Endothelial cell of umbilical vein (primary cell): ENCODE results near the gene TMCC3. TPM values are rescaled to one million over a fixed set of nuclear protein-coding genes. Genes with fewer than 3 reads are reported as not detected.
A peak's percentile ranks its signal among the peaks of the same experiment; 100 is the strongest.

Experiments
- BruUV-seq: library from RNA; stranded (reverse); fragments of 400-500 nt; replicated peaks from 2 replicates; lab custom pipeline; 2021; lab: Mats Ljungman, UMichigan
- CTCF ChIA-PET: fragments of 300-600, 350-600 bp; sonication (Branson Sonifier 250); formaldehyde crosslinking; loops from one replicate; lab custom pipeline; 2021; ENCODE audit warnings: antibody characterized with exemption, inconsistent platforms; lab: Charles Lee
- POLR2A ChIA-PET: fragments of 300-600, 350-600 bp; sonication (Branson Sonifier 250); formaldehyde crosslinking; loops from one replicate; lab custom pipeline; 2021; ENCODE audit warnings: antibody characterized with exemption, inconsistent platforms; lab: Charles Lee
- DNase-seq: peaks from one replicate; pipeline ENCODE4 v3.0.0-alpha.2; 2011; ENCODE audit warnings: low read depth, low spot score
- FAIRE-seq: peaks from 2 replicates; lab custom pipeline; 2011; peaks lifted over from hg19 to GRCh38; lab: Jason Lieb, UNC
- H2AFZ ChIP-seq: 2 replicates; pipeline ENCODE4 v1.6.0; 2012; ENCODE audit warnings: low read depth, low read length, control low read depth, inconsistent platforms
- H3K27ac ChIP-seq: 2 replicates; pipeline ENCODE4 v1.5.1; 2011; ENCODE audit warnings: low read depth, mild to moderate bottlenecking, control low read depth, low read length, moderate library complexity; ENCODE audit not compliant: insufficient read depth
- H3K27me3 ChIP-seq, 2 experiments: 2 replicates each; pipeline versions ENCODE4 v1.6.0 to v1.6.1; 2011; ENCODE audit warnings: low read length in 2 of 2, mixed read lengths in 1 of 2; ENCODE audit not compliant: control insufficient read depth in 2 of 2, insufficient read depth in 2 of 2
- H3K36me3 ChIP-seq, 2 experiments: 2 replicates in 1 of 2; 3 replicates in 1 of 2; pipeline ENCODE4 v1.5.1; 2011; ENCODE audit warnings: low read length in 2 of 2, mild to moderate bottlenecking in 1 of 2, moderate library complexity in 1 of 2; ENCODE audit not compliant: control insufficient read depth in 2 of 2, insufficient read depth in 2 of 2; ENCODE audit errors: extremely low read depth in 1 of 2
- H3K4me1 ChIP-seq: 3 replicates; pipeline ENCODE4 v1.5.1; 2011; ENCODE audit warnings: mild to moderate bottlenecking, low read length; ENCODE audit not compliant: control insufficient read depth, insufficient read depth; ENCODE audit errors: extremely low read depth
- H3K4me2 ChIP-seq: 2 replicates; pipeline ENCODE4 v1.6.1; 2011; ENCODE audit warnings: low read length, control low read depth, mixed read lengths; ENCODE audit not compliant: insufficient read depth
- H3K4me3 ChIP-seq, 3 experiments: fragments of 200-600 bp in 1 of 3; sonication (generic), shearing (Covaris generic) in 1 of 3; replicated peaks in 1 of 3; 2 replicates each; pipeline ENCODE4 v1.5.1; 2011 to 2016; ENCODE audit warnings: control low read depth in 3 of 3, low read length in 3 of 3, mild to moderate bottlenecking in 2 of 3, inconsistent platforms in 1 of 3, low read depth in 1 of 3, moderate library complexity in 1 of 3; ENCODE audit not compliant: insufficient read depth in 1 of 3
- H3K79me2 ChIP-seq: 2 replicates; pipeline ENCODE4 v1.6.0; 2012; ENCODE audit warnings: low read length, inconsistent platforms; ENCODE audit not compliant: control insufficient read depth, insufficient read depth
- H3K9ac ChIP-seq: replicated peaks from 2 replicates; pipeline ENCODE3; 2011; ENCODE audit warnings: low read length, control low read depth; ENCODE audit not compliant: insufficient read depth; ENCODE audit errors: extremely low read depth
- H3K9me1 ChIP-seq: replicated peaks from 3 replicates; pipeline ENCODE4 v1.6.0; 2011; ENCODE audit warnings: mild to moderate bottlenecking, low read length; ENCODE audit not compliant: control insufficient read depth, insufficient read depth; ENCODE audit errors: extremely low read depth
- H3K9me3 ChIP-seq: replicated peaks from 2 replicates; pipeline ENCODE4 v1.5.1; 2012; ENCODE audit warnings: low read length, inconsistent platforms; ENCODE audit not compliant: control insufficient read depth, insufficient read depth
- H4K20me1 ChIP-seq: replicated peaks from 2 replicates; pipeline ENCODE3; 2011; ENCODE audit warnings: mild to moderate bottlenecking, low read length; ENCODE audit not compliant: control insufficient read depth, insufficient read depth; ENCODE audit errors: extremely low read depth
- EZH2 ChIP-seq: IDR thresholded peaks from 2 replicates; pipeline ENCODE4 v1.6.1; 2012; ENCODE audit warnings: borderline replicate concordance, low read depth, mild to moderate bottlenecking, moderate library complexity, low read length, inconsistent platforms; ENCODE audit not compliant: severe bottlenecking
- FOS ChIP-seq: IDR thresholded peaks from 2 replicates; pipeline ENCODE4 v1.6.1; 2011; ENCODE audit warnings: mild to moderate bottlenecking, low read length, moderate library complexity, borderline replicate concordance; ENCODE audit not compliant: insufficient read depth
- GATA2 ChIP-seq: IDR thresholded peaks from 2 replicates; pipeline ENCODE4 v1.7.0; 2011; ENCODE audit warnings: low read depth, mild to moderate bottlenecking, moderate library complexity, mixed read lengths, low read length; ENCODE audit not compliant: insufficient read length, insufficient read depth
- JUN ChIP-seq: IDR thresholded peaks from 2 replicates; pipeline ENCODE4 v1.6.1; 2011; ENCODE audit warnings: borderline replicate concordance, low read depth; ENCODE audit not compliant: insufficient read length, insufficient read depth
- MAX ChIP-seq: IDR thresholded peaks from 2 replicates; pipeline ENCODE4 v1.6.1; 2011; ENCODE audit not compliant: insufficient read depth, insufficient read length
- MYC ChIP-seq: IDR thresholded peaks from one replicate; pipeline ENCODE4 v1.6.1; 2011; ENCODE audit warnings: mild to moderate bottlenecking, low read depth, low read length
- POLR2A ChIP-seq: IDR thresholded peaks from 2 replicates; pipeline ENCODE4 v1.6.1; 2012; ENCODE audit warnings: low read depth, mild to moderate bottlenecking, control low read depth, low read length
- POLR2AphosphoS5 ChIP-seq: IDR thresholded peaks from 2 replicates; pipeline ENCODE4 v1.6.1; 2012; ENCODE audit warnings: low read depth, mild to moderate bottlenecking, control low read depth, low read length, moderate library complexity; ENCODE audit not compliant: insufficient read depth
- dilution Hi-C: fragments of 300-500 bp; cut with MboI; formaldehyde crosslinking; loops from one replicate; pipeline ENCODE4 v1.15.0; 2019; ENCODE audit warnings: low sequenced_read_pairs; ENCODE audit not compliant: extremely low pct_ligation_motif_present
- intact Hi-C: fragments of 100-400 bp; cut with micrococcal nuclease; formaldehyde crosslinking; loops from one replicate; pipeline ENCODE4 v1.10.0; 2022
- polyA plus RNA-seq, 4 experiments: library from polyadenylated mRNA; depleted of rRNA in 3 of 4; stranded (reverse) in 3 of 4; unstranded in 1 of 4; fragments of >200 nt; gene quantifications; 2 replicates each; pipeline versions ENCODE4 v1.2.1 to v1.2.3, GENCODE V29; 2011 to 2012; ENCODE audit warnings: missing spikeins in 1 of 4
- total RNA-seq: library from RNA; stranded (reverse); gene quantifications from 2 replicates; pipeline ENCODE4 v1.2.3, GENCODE V29; 2021
- TF ChIP-seq, protein P1 (sequence below), 2 donors: IDR thresholded peaks; 1 replicate in 1 of 2; 2 replicates in 1 of 2; pipeline ENCODE4 v1.5.1; 2011; ENCODE audit warnings: low read length in 2 of 2, mild to moderate bottlenecking in 2 of 2, moderate library complexity in 2 of 2, control low read depth in 1 of 2, inconsistent platforms in 1 of 2, low read depth in 1 of 2; ENCODE audit not compliant: insufficient read depth in 1 of 2; ENCODE audit errors: extremely low read depth in 1 of 2

TMCC3 gene
- total and polyA plus RNA-seq, 2 donors (not counting 3 experiments of a cell fraction or from before 2014, with no cell fraction given), result 13.5 to 30.4 TPM

DNA sequence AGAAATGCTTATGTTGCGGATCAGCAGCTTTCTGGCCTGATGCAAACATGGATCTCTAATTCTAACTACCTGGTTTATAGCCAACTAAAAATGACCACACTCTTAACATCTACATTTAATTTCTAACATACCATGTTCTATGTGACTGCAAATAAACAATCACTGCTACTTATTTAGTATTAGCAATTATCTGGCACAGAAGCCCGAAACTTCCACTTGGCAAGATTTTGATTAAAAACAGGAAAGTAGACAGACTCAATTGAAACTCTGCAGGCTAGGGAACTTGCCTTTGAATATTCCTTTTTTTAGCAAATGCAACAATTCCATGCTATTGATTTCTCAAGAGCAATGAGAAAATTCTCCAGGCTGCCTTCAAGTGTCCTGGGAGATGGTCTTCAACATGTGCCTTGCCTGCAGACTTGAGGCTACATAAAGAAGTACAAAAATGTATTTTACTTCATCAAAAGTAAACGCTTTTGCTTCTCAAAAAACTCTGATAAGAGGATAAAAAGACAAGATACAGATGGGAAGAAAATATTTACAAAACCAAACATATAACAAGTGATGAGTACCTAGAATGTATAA is 9.1 kb upstream of the TMCC3 start:
- BruUV-seq, result no TSS peak
- H3K36me3 ChIP-seq, result no peaks in the 10 kb centered on the region
- H4K20me1 ChIP-seq, result no peaks in the 10 kb centered on the region
- no peak overlapping the region for H3K4me3 ChIP-seq
- no peak overlapping the region for H3K4me2 ChIP-seq
- intact Hi-C loops (no loop called here), dilution Hi-C loops (no loop called here)
- ChIA-PET POLR2A (no interaction called here), CTCF (no interaction called here)
- H3K27me3 ChIP-seq, result no peaks in the 10 kb centered on the region
- no peaks in the 10 kb centered on the region for H3K9me3 ChIP-seq
- no peaks in the 10 kb centered on the region for H3K4me1 ChIP-seq
- H3K79me2 ChIP-seq, result no peaks in the 10 kb centered on the region
- no peak overlapping the region for H2AFZ ChIP-seq
- no peaks in the 10 kb centered on the region for H3K9me1 ChIP-seq
- FAIRE-seq, result no peak
- TF ChIP-seq EZH2 (no peak), FOS (no peak), MAX (no peak), POLR2A (no peak), JUN (no peak), POLR2AphosphoS5 (no peak), GATA2 (no peak), MYC (no peak)
- TF ChIP-seq, protein P1, sequence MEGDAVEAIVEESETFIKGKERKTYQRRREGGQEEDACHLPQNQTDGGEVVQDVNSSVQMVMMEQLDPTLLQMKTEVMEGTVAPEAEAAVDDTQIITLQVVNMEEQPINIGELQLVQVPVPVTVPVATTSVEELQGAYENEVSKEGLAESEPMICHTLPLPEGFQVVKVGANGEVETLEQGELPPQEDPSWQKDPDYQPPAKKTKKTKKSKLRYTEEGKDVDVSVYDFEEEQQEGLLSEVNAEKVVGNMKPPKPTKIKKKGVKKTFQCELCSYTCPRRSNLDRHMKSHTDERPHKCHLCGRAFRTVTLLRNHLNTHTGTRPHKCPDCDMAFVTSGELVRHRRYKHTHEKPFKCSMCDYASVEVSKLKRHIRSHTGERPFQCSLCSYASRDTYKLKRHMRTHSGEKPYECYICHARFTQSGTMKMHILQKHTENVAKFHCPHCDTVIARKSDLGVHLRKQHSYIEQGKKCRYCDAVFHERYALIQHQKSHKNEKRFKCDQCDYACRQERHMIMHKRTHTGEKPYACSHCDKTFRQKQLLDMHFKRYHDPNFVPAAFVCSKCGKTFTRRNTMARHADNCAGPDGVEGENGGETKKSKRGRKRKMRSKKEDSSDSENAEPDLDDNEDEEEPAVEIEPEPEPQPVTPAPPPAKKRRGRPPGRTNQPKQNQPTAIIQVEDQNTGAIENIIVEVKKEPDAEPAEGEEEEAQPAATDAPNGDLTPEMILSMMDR (IDR thresholded peaks at IDR 0.05; ENCODE audit: extremely low read depth in 1 of 2, insufficient read depth in 1 of 2, low read depth in 1 of 2, low read length in 2 of 2), result no peak
- H3K9ac ChIP-seq, result no peak overlapping the region
- peak; percentile 57 for DNase-seq
- no peak overlapping the region for H3K27ac ChIP-seq
